C4-2B (cell line): Measurements from ENCODE around the gene SPARC.

Experiments
- ZFX ChIP-seq: fragments of 450-650 bp; IDR thresholded peaks from 2 replicates; pipeline ENCODE4 v1.6.1; 2017
- TF ChIP-seq, protein P1 (sequence below): fragments of 450-650 bp; conservative IDR thresholded peaks from 2 replicates; pipeline ENCODE4 v1.5.1; 2017; ENCODE audit warnings: mild to moderate bottlenecking

DNA sequence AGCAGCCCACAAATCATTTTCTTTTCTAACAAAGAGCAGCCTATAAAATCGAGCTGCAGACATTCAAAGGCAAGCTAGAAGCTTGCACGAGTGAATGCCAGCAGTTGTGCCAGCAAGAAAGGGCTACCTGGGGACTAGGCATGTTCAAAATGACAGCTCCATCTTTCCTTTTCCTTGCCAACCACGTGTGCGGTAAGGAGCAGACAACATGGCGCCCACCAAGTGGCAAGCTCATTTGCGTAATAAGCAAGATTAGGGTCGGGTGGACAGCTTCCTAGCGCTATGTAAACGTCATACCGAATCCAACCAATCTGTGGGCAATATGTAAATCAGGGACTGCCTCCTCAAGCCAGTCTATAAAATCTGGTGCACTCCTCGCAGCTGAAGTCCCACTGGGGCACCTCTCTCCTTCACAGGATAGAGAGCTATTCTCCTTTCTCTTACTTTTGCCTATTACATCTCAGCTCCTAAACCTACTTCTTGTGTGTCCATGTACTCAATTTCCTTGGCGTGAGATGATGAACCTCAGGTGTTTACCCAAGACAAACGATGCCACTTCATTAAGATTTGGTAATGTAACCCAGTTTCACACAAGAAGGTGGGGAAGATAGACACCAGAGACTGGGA is 22.5 kb upstream of the SPARC start:
- TF ChIP-seq, protein P1, sequence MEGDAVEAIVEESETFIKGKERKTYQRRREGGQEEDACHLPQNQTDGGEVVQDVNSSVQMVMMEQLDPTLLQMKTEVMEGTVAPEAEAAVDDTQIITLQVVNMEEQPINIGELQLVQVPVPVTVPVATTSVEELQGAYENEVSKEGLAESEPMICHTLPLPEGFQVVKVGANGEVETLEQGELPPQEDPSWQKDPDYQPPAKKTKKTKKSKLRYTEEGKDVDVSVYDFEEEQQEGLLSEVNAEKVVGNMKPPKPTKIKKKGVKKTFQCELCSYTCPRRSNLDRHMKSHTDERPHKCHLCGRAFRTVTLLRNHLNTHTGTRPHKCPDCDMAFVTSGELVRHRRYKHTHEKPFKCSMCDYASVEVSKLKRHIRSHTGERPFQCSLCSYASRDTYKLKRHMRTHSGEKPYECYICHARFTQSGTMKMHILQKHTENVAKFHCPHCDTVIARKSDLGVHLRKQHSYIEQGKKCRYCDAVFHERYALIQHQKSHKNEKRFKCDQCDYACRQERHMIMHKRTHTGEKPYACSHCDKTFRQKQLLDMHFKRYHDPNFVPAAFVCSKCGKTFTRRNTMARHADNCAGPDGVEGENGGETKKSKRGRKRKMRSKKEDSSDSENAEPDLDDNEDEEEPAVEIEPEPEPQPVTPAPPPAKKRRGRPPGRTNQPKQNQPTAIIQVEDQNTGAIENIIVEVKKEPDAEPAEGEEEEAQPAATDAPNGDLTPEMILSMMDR: no peak
- no peak for TF ChIP-seq ZFX
